RWPE1 (cell line): ENCODE results near the gene S100A16.

Experiments used
- CTCF ChIA-PET: fragments of 350-600 bp; sonication (Branson Sonifier 250); formaldehyde crosslinking; extraction: SDS; loops from one replicate; lab custom pipeline; 2021; lab: Yijun Ruan, JAX
- POLR2A ChIA-PET: fragments of 400-600 bp; formaldehyde crosslinking; extraction: SDS; loops from one replicate; lab custom pipeline; 2020; ENCODE audit warnings: antibody characterized with exemption; ENCODE audit not compliant: low non-redundant PET; lab: Yijun Ruan, JAX
- DNase-seq: peaks from one replicate; pipeline ENCODE4 v3.0.0; 2012; ENCODE audit warnings: low spot score
- H3K27ac ChIP-seq: fragments of 450-650 bp; 2 replicates; pipeline ENCODE4 v1.5.1; 2017
- CTCF ChIP-seq: fragments of 450-650 bp; conservative IDR thresholded peaks from 2 replicates; pipeline ENCODE4 v1.5.1; 2017; ENCODE audit warnings: low read depth, mild to moderate bottlenecking

The S100A16 gene

GRCh38 chr1:153614906-153615305 is 2.0 kb upstream of the S100A16 start:
- CTCF ChIA-PET, result interaction anchor here (0.6 to 4.5 kb wide), 4 partner anchors 39 to 1751 kb away, joined by 3 to 23 read pairs (median 3); no protein-coding TSS in a partner anchor
- TF ChIP-seq CTCF, result no peak

GRCh38 chr1:153614189-153614900 is 1.4 kb upstream of the S100A16 start:
- peak overlapping the region; percentile 99 for H3K27ac ChIP-seq
- CTCF ChIA-PET, result interaction anchor here (0.6 to 4.5 kb wide), 4 partner anchors 42 to 1750 kb away, joined by 3 to 23 read pairs (median 3); no protein-coding TSS in a partner anchor
- POLR2A ChIA-PET, result interaction anchor here (7.6 kb wide), 1 partner anchor 12 kb away, joined by 56 read pairs; the partner anchor contains the start of genes S100A1 and S100A13
- DNase-seq, result no peak
- no peak for TF ChIP-seq CTCF

More at GRCh38 chr1:153614906-153615305, 2.0 kb upstream of the S100A16 start:
- peak overlapping the region; percentile 99 for H3K27ac ChIP-seq
- DNase-seq, result no peak
- POLR2A ChIA-PET, result interaction anchor here (0.6 to 7.6 kb wide), 3 partner anchors 12 to 50 kb away, joined by 4 to 56 read pairs (median 4); partner anchors contain the start of genes S100A1, S100A13 and S100A2

- no peak for DNase-seq
- ChIA-PET CTCF (interaction anchor here (4.5 kb wide), 1 partner anchor 41 kb away, joined by 23 read pairs; no protein-coding TSS in a partner anchor), POLR2A (interaction anchor here (0.5 to 7.6 kb wide), 6 partner anchors 13 to 701 kb away, joined by 3 to 56 read pairs (median 3); partner anchors contain the start of genes CHTOP, S100A1 and S100A13)
- peak overlapping the region; percentile 99 for H3K27ac ChIP-seq
- TF ChIP-seq CTCF, result no peak
These were observed 469 bp upstream of the S100A16 start for GRCh38 chr1:153613406-153613805.

DNA sequence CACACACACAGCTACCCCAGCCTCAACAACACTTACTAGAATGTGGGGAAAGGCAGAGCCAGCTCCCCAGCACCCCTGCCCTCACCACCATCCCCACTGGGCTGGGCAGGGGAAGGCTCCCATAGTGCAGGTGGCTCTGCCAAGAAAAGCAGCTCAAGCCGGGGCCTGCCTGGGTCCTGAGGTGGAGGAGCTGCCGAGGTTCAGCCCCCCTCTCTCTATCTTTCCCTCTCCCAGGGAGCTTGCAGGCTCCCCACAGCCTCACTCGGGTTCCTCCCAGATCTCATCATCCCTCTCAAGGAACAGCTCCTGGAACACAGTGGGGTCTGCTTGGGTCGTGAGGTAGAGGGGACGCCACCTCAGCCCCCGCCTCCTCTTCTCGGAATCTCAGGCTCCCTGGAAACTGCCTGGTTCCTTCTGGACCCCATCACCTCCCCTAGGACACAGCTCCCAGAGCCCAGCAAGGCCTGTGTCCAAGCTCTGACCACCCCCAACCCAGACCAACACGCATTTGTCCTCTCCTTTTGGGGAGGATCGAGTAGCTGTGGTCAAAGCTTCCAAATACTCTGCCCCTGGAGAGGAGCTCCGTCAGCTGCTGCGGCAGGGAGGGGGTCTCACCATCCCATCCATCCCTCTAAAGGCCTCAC is 704 bp downstream of the S100A16 start:
- no peak for DNase-seq
- H3K27ac ChIP-seq, result peak overlapping the region; percentile 99
- CTCF ChIA-PET, result interaction anchor here (4.5 kb wide), 1 partner anchor 40 kb away, joined by 23 read pairs; no protein-coding TSS in a partner anchor
- TF ChIP-seq CTCF, result no peak
- POLR2A ChIA-PET, result interaction anchor here (0.6 to 7.6 kb wide), 6 partner anchors 14 to 46 kb away, joined by 3 to 56 read pairs (median 4); partner anchors contain the start of genes CHTOP, S100A1 and S100A13

- peak overlapping the region; percentile 99 for H3K27ac ChIP-seq
- ChIA-PET CTCF (interaction anchor here (4.5 kb wide), 1 partner anchor 39 kb away, joined by 23 read pairs; no protein-coding TSS in a partner anchor), POLR2A (interaction anchor here (1.5 to 7.6 kb wide), 2 partner anchors 15 to 23 kb away, joined by 6 to 56 read pairs; partner anchors contain the start of genes CHTOP, S100A1 and S100A13)
- DNase-seq, result no peak
- TF ChIP-seq CTCF, result no peak
These were observed 1.6 kb downstream of the S100A16 start for GRCh38 chr1:153611356-153611755.
